ENCODE measurements around the gene TAF6.

TAF6 gene

GRCh38 chr7:100119970-100120732 lies 993 bp upstream of the TAF6 start:
- no peak for TF ChIP-seq CTCF (conservative IDR thresholded peaks at IDR 0.05; ENCODE audit: control insufficient read depth, insufficient read depth, low read depth, low read length)
- H3K4me3 ChIP-seq (ENCODE audit: control insufficient read depth, low read depth, low read length), result peak overlapping the region; percentile 97
- DNase-seq (ENCODE audit: low read depth), result peak; percentile 64

- DNase-seq (ENCODE audit: low read depth), result no peak
- TF ChIP-seq CTCF (conservative IDR thresholded peaks at IDR 0.05; ENCODE audit: control insufficient read depth, insufficient read depth, low read depth, low read length), result no peak
- H3K4me3 ChIP-seq (ENCODE audit: control insufficient read depth, low read depth, low read length), result peak overlapping the region; percentile 97
These were observed 628 bp downstream of the TAF6 start for GRCh38 chr7:100118388-100119071.

- no peak overlapping the region for H3K4me3 ChIP-seq (ENCODE audit: control insufficient read depth, low read depth, low read length)
- no peak for DNase-seq (ENCODE audit: low read depth)
- TF ChIP-seq CTCF (conservative IDR thresholded peaks at IDR 0.05; ENCODE audit: control insufficient read depth, insufficient read depth, low read depth, low read length), result no peak
These were observed 4.1 kb downstream of the TAF6 start for GRCh38 chr7:100115026-100115425.

GRCh38 chr7:100111914-100112313 lies 7.2 kb downstream of the TAF6 start:
- DNase-seq (ENCODE audit: low read depth), result no peak
- H3K4me3 ChIP-seq (ENCODE audit: control insufficient read depth, low read depth, low read length), result no peak overlapping the region
- no peak for TF ChIP-seq CTCF (conservative IDR thresholded peaks at IDR 0.05; ENCODE audit: control insufficient read depth, insufficient read depth, low read depth, low read length)

- H3K4me3 ChIP-seq (ENCODE audit: control insufficient read depth, low read depth, low read length), result no peak overlapping the region
- TF ChIP-seq CTCF (conservative IDR thresholded peaks at IDR 0.05; ENCODE audit: control insufficient read depth, insufficient read depth, low read depth, low read length), result no peak
- DNase-seq (ENCODE audit: low read depth), result no peak
These were observed 8.0 kb downstream of the TAF6 start for GRCh38 chr7:100111156-100111555.

GRCh38 chr7:100109521-100110163 lies 9.5 kb downstream of the TAF6 start:
- DNase-seq (ENCODE audit: low read depth), result no peak
- TF ChIP-seq CTCF (conservative IDR thresholded peaks at IDR 0.05; ENCODE audit: control insufficient read depth, insufficient read depth, low read depth, low read length), result no peak
- H3K4me3 ChIP-seq (ENCODE audit: control insufficient read depth, low read depth, low read length), result no peak overlapping the region
